Measurements from ENCODE around the gene DSG4. TPM values are rescaled to one million over a fixed set of nuclear protein-coding genes. Genes with fewer than 3 reads are reported as not detected.

DSG4 gene
- total RNA-seq, 1 donor from 2014 or later = not detected

- no peak overlapping the region for H3K4me2 ChIP-seq
- no peaks in the 10 kb centered on the region for H3F3A ChIP-seq (ENCODE audit: low read depth)
- H3K36me3 ChIP-seq = no peaks in the 10 kb centered on the region
- TF ChIP-seq EZH2 (IDR thresholded peaks at IDR 0.05) = no peak
- no peak for TF ChIP-seq EZH2phosphoT487 (IDR thresholded peaks at IDR 0.05)
- no peak for TF ChIP-seq CTCF (IDR thresholded peaks at IDR 0.05)
- no peak overlapping the region for H3K9ac ChIP-seq
- H3K27ac ChIP-seq = no peak overlapping the region
- no peaks in the 10 kb centered on the region for H3K4me1 Mint-ChIP-seq
- no peak overlapping the region for H3K4me3 Mint-ChIP-seq
- no peak overlapping the region for H3K4me3 ChIP-seq
- no peak overlapping the region for H2AFZ ChIP-seq (replicated peaks)
- H3K4me1 ChIP-seq = no peaks in the 10 kb centered on the region
- H3K27me3 Mint-ChIP-seq (ENCODE audit: insufficient read depth, low read depth) = no peaks in the 10 kb centered on the region
- H4K20me1 ChIP-seq (ENCODE audit: low read depth) = no peaks in the 10 kb centered on the region
- no peaks in the 10 kb centered on the region for H3K27me3 ChIP-seq
- DNase-seq (ENCODE audit: low spot score) = no peak
- H3K79me2 ChIP-seq (ENCODE audit: low read depth) = no peaks in the 10 kb centered on the region
- no peaks in the 10 kb centered on the region for H3K9me3 Mint-ChIP-seq
- H3K27ac Mint-ChIP-seq = no peak overlapping the region
- no peaks in the 10 kb centered on the region for H3K36me3 Mint-ChIP-seq
- H3K9me3 ChIP-seq (ENCODE audit: low read depth) = no peaks in the 10 kb centered on the region
Observed at GRCh38 chr18:31410716-31411483, 34.3 kb downstream of the DSG4 start.

- DNase-seq (ENCODE audit: low spot score) = no peak
- no peak overlapping the region for H3K4me3 Mint-ChIP-seq
- Histone ChIP-seq H3K36me3 (no peaks in the 10 kb centered on the region), H3K9me3 (ENCODE audit: low read depth) (no peaks in the 10 kb centered on the region), H3K27me3 (no peaks in the 10 kb centered on the region), H3K79me2 (ENCODE audit: low read depth) (no peaks in the 10 kb centered on the region), H2AFZ (replicated peaks) (no peak overlapping the region), H3K4me2 (no peak overlapping the region), H3F3A (ENCODE audit: low read depth) (no peaks in the 10 kb centered on the region), H3K4me1 (no peaks in the 10 kb centered on the region), H3K9ac (no peak overlapping the region), H3K4me3 (no peak overlapping the region), H4K20me1 (ENCODE audit: low read depth) (no peaks in the 10 kb centered on the region), H3K27ac (no peak overlapping the region)
- no peaks in the 10 kb centered on the region for H3K4me1 Mint-ChIP-seq
- H3K36me3 Mint-ChIP-seq = no peaks in the 10 kb centered on the region
- H3K27me3 Mint-ChIP-seq (ENCODE audit: insufficient read depth, low read depth) = no peaks in the 10 kb centered on the region
- no peak overlapping the region for H3K27ac Mint-ChIP-seq
- no peak for TF ChIP-seq EZH2 (IDR thresholded peaks at IDR 0.05)
- TF ChIP-seq EZH2phosphoT487 (IDR thresholded peaks at IDR 0.05) = no peak
- TF ChIP-seq CTCF (IDR thresholded peaks at IDR 0.05) = no peak
- no peaks in the 10 kb centered on the region for H3K9me3 Mint-ChIP-seq
Observed at GRCh38 chr18:31413137-31413536, 36.6 kb downstream of the DSG4 start.

GRCh38 chr18:31417850-31418249 is 41.3 kb downstream of the DSG4 start:
- Histone ChIP-seq H3K79me2 (ENCODE audit: low read depth) (no peaks in the 10 kb centered on the region), H3F3A (ENCODE audit: low read depth) (no peaks in the 10 kb centered on the region), H3K4me2 (no peak overlapping the region), H3K4me1 (no peaks in the 10 kb centered on the region), H4K20me1 (ENCODE audit: low read depth) (no peaks in the 10 kb centered on the region), H3K9ac (no peak overlapping the region), H3K27ac (no peak overlapping the region), H3K4me3 (no peak overlapping the region), H3K9me3 (ENCODE audit: low read depth) (no peaks in the 10 kb centered on the region), H3K27me3 (no peaks in the 10 kb centered on the region), H3K36me3 (no peaks in the 10 kb centered on the region), H2AFZ (replicated peaks) (no peak overlapping the region)
- peaks cover 2% of the 10 kb centered on the region for H3K27me3 Mint-ChIP-seq (ENCODE audit: insufficient read depth, low read depth)
- no peaks in the 10 kb centered on the region for H3K4me1 Mint-ChIP-seq
- H3K36me3 Mint-ChIP-seq = no peaks in the 10 kb centered on the region
- no peak for DNase-seq (ENCODE audit: low spot score)
- no peak overlapping the region for H3K27ac Mint-ChIP-seq
- H3K4me3 Mint-ChIP-seq = no peak overlapping the region
- no peak for TF ChIP-seq EZH2phosphoT487 (IDR thresholded peaks at IDR 0.05)
- TF ChIP-seq CTCF (IDR thresholded peaks at IDR 0.05) = no peak
- TF ChIP-seq EZH2 (IDR thresholded peaks at IDR 0.05) = no peak
- no peaks in the 10 kb centered on the region for H3K9me3 Mint-ChIP-seq
